Neutrophil (primary cell): ENCODE results near the gene TUBA3D.
"Not testable (repeated sequence)": the region's sequence is repeated elsewhere in the genome, so short reads cannot be mapped to it uniquely, and the experiment has no call there.

Source experiments
- H3K27ac ChIP-seq: fragments of 200-600 bp; sonication (generic); 2 replicates; pipeline ENCODE4 v1.5.1; 2016; ENCODE audit warnings: mild to moderate bottlenecking, moderate library complexity
- H3K27me3 ChIP-seq: fragments of 200-600 bp; sonication (generic); 2 replicates; pipeline ENCODE4 v1.6.0; 2016; ENCODE audit warnings: mild to moderate bottlenecking
- H3K36me3 ChIP-seq: fragments of 200-600 bp; sonication (generic); 2 replicates; pipeline ENCODE4 v1.5.1; 2017
- H3K4me1 ChIP-seq, 2 experiments: fragments of 200-600 bp in 1 of 2; sonication (generic) in 1 of 2; 1 replicate in 1 of 2; 2 replicates in 1 of 2; pipeline versions ENCODE4 v1.5.1 to v1.6.1; 2013 to 2016; ENCODE audit warnings: low read depth in 1 of 2, low read length in 1 of 2, mild to moderate bottlenecking in 1 of 2, moderate library complexity in 1 of 2; ENCODE audit not compliant: control insufficient read depth in 1 of 2, insufficient read depth in 1 of 2
- H3K4me3 ChIP-seq, 2 experiments: fragments of 200-600 bp in 1 of 2; sonication (generic) in 1 of 2; 1 replicate in 1 of 2; 2 replicates in 1 of 2; pipeline ENCODE4 v1.5.1; 2013 to 2016; ENCODE audit warnings: low read depth in 1 of 2, low read length in 1 of 2, mild to moderate bottlenecking in 1 of 2, moderate library complexity in 1 of 2
- H3K9me3 ChIP-seq: fragments of 200-600 bp; sonication (generic); 2 replicates; pipeline ENCODE4 v1.5.1; 2016
- CTCF ChIP-seq: fragments of 200-600 bp; sonication (generic); IDR thresholded peaks from 2 replicates; pipeline ENCODE4 v1.5.1; 2016; ENCODE audit warnings: antibody characterized with exemption

Gene TUBA3D

GRCh38 chr2:131520526-131520925, 44.6 kb downstream of the TUBA3D start:
- H3K27ac ChIP-seq: no peak overlapping the region
- no peaks in the 10 kb centered on the region for H3K9me3 ChIP-seq
- H3K36me3 ChIP-seq: peaks cover 57% of the 10 kb centered on the region
- H3K4me3 ChIP-seq: no peak overlapping the region
- H3K4me1 ChIP-seq: no peaks in the 10 kb centered on the region
- H3K27me3 ChIP-seq: peaks cover 3% of the 10 kb centered on the region
- no peak for TF ChIP-seq CTCF

- H3K4me3 ChIP-seq, H3K9me3 ChIP-seq, H3K27ac ChIP-seq, H3K4me1 ChIP-seq: not testable (repeated sequence)
- H3K27me3 ChIP-seq: peaks cover 12% of the 10 kb centered on the region
- peaks cover 50% of the 10 kb centered on the region for H3K36me3 ChIP-seq
These were observed 45.6 kb downstream of the TUBA3D start for GRCh38 chr2:131521524-131521923.

GRCh38 chr2:131521961-131522781, 46.3 kb downstream of the TUBA3D start:
- Histone ChIP-seq H3K4me1 (no peaks in the 10 kb centered on the region), H3K36me3 (peaks cover 43% of the 10 kb centered on the region), H3K9me3 (no peaks in the 10 kb centered on the region), H3K4me3 (no peak overlapping the region), H3K27ac (no peak overlapping the region), H3K27me3 (peaks cover 18% of the 10 kb centered on the region)
- no peak for TF ChIP-seq CTCF

GRCh38 chr2:131525256-131525655, 49.3 kb downstream of the TUBA3D start:
- not testable (repeated sequence) for H3K4me3 ChIP-seq, H3K27ac ChIP-seq, H3K4me1 ChIP-seq, H3K9me3 ChIP-seq
- Histone ChIP-seq H3K27me3 (peaks cover 49% of the 10 kb centered on the region), H3K36me3 (peaks cover 13% of the 10 kb centered on the region)

- not testable (repeated sequence) for H3K4me1 ChIP-seq, H3K9me3 ChIP-seq, H3K36me3 ChIP-seq, H3K27ac ChIP-seq
- peaks cover 50% of the 10 kb centered on the region for H3K27me3 ChIP-seq
- peak within 1 kb of the TSS; percentile 18 to 20 for H3K4me3 ChIP-seq
These were observed 51.4 kb downstream of the TUBA3D start, which contains the start of gene CCDC74A for GRCh38 chr2:131527131-131528001. Gene CCDC74A (plus strand): TSS chr2:131527888. CDS start chr2:131527971, 83 bp downstream.

- peaks cover 50% of the 10 kb centered on the region for H3K27me3 ChIP-seq
- not testable (repeated sequence) for H3K4me3 ChIP-seq, H3K27ac ChIP-seq, H3K36me3 ChIP-seq, H3K4me1 ChIP-seq, H3K9me3 ChIP-seq
These were observed 53.3 kb downstream of the TUBA3D start for GRCh38 chr2:131528981-131529863.

- not testable (repeated sequence) for H3K4me1 ChIP-seq, H3K4me3 ChIP-seq, H3K36me3 ChIP-seq, H3K9me3 ChIP-seq, H3K27ac ChIP-seq
- peaks cover 50% of the 10 kb centered on the region for H3K27me3 ChIP-seq
These were observed 54.0 kb downstream of the TUBA3D start for GRCh38 chr2:131529864-131530445.

- not testable (repeated sequence) for H3K4me1 ChIP-seq, H3K27ac ChIP-seq, H3K9me3 ChIP-seq, H3K4me3 ChIP-seq, H3K36me3 ChIP-seq
- H3K27me3 ChIP-seq: peaks cover 46% of the 10 kb centered on the region
These were observed 54.9 kb downstream of the TUBA3D start for GRCh38 chr2:131530626-131531344.

GRCh38 chr2:131531547-131532185, 55.7 kb downstream of the TUBA3D start:
- not testable (repeated sequence) for H3K4me1 ChIP-seq, H3K27ac ChIP-seq, H3K9me3 ChIP-seq, H3K4me3 ChIP-seq, H3K36me3 ChIP-seq
- H3K27me3 ChIP-seq: peaks cover 37% of the 10 kb centered on the region
